ENCODE data around the gene UBE2R2.
A peak's percentile ranks its signal among the peaks of the same experiment; 100 is the strongest.

UBE2R2 gene

DNA sequence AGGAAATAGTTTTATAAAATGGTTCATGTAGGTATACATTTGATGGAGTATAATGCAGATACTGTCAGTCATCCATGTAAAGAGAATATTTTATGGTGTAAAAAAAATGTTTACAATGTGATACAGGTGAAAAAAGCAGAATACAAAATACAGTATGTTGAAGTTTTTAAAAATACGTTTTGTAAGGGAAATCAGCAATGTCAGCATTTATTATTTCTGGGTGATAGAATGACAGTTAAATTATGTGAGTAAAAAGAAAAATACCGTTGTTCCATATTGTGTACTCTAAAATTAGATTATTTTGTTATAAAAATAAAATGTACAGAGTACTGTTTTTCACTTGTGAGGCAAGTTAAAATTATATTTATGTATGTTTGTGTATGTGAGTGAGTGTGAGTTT is 69.0 kb downstream of the UBE2R2 start:
- DNase-seq: no peak

DNA sequence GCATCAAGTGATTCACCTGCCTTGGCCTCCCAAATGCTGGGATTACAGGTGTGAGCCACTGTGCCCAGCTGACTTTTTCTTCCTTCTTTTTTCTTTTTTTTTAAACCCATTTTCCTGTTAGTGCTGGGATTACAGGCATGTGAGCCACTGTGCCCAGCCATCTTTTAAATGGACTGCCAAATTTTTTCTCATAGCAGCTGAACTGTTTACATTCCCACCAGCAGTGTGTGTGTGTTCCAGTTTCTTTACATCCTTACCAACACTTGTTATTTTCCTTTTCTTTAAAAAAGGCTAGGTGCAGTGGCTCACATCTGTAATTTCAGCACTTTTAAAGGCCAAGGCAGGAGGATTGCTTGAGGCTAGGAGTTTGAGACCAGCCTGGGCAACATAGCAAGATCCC is 76.9 kb downstream of the UBE2R2 start:
- no peak for DNase-seq

DNA sequence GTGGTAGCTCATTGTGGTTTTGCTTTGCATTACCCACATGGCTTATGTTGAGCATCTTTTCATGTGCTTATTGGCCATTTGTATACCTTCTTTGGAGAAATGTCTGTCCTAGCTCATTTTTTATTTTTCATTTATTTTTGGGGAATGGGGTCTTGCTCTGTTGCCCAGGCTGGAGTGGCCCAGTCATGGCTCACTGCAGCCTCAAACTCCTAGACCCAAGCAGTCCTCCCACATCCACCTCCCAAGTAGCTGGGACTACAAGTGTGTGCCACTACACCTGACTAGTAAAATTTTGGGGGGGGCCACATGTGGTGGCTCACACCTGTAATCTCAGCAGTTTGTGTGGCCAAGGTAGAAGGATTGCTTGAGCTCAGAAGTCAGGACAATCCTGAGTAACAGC is 77.4 kb downstream of the UBE2R2 start:
- DNase-seq: no peak

- no peak for DNase-seq
Measured at GRCh38 chr9:33903157-33903780, 86.3 kb downstream of the UBE2R2 start.

GRCh38 chr9:33905137-33905536 is 88.2 kb downstream of the UBE2R2 start:
- DNase-seq: no peak

DNA sequence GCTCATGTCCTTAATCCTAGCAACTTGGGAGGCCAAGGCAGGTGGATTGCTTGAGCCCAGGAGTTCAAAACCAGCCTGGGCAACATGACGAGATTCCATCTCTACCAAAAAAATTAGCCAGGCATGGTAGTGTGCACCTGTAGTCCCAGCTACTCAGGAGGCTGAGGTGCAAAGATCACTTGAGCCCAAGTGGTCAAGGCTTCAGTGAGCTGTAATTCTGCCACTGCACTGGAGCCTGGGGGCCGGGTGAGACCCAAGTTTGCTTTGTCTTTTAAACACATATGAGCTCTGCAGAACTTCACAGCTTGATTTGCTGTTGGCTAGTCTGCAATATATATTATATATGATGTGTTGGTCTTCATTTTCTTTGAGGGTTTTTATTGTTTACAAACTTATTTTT is 89.8 kb downstream of the UBE2R2 start:
- DNase-seq: no peak

DNA sequence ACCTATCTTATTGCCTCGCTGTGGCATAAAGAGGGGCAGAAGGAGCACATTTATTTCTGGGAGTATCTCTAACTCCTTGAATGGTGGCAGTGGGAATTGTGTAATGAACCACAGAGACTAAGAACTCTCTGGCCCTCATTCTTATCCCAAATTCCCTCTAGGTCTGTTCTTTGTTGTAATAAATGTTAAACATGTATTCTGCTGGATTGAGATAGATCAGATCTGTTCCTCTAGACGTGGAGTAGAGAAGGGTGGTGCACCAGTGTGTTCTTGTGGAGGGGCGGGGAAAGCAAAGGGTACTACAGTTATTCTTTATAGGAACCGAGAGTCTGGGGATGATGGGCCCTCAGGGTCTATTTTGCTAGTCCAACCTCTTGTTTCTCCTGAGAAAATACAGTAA is 90.4 kb downstream of the UBE2R2 start:
- DNase-seq: no peak

- DNase-seq: no peak
Measured at GRCh38 chr9:33908114-33908513, 91.2 kb downstream of the UBE2R2 start.

- no peak for DNase-seq
Measured at GRCh38 chr9:33908749-33909148, 91.8 kb downstream of the UBE2R2 start.

DNA sequence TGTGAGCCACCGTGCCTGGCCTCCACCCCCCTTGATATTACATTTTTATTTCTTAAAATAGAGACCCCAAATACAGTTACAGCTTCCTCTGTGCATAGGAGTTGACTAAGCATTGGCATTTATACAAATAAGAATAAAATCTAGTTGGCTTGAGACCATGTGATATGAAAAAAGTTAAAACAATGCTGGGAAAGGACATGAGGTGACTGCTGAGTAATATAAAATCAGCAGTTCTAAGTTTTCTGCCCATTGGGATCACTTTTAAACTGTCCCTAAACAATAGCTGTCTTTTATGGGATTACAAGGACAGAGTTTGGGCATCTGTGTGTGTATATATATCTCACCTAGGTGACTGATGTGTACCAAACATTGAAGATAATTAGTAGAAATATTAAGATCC is 96.6 kb downstream of the UBE2R2 start:
- no peak for DNase-seq

DNA sequence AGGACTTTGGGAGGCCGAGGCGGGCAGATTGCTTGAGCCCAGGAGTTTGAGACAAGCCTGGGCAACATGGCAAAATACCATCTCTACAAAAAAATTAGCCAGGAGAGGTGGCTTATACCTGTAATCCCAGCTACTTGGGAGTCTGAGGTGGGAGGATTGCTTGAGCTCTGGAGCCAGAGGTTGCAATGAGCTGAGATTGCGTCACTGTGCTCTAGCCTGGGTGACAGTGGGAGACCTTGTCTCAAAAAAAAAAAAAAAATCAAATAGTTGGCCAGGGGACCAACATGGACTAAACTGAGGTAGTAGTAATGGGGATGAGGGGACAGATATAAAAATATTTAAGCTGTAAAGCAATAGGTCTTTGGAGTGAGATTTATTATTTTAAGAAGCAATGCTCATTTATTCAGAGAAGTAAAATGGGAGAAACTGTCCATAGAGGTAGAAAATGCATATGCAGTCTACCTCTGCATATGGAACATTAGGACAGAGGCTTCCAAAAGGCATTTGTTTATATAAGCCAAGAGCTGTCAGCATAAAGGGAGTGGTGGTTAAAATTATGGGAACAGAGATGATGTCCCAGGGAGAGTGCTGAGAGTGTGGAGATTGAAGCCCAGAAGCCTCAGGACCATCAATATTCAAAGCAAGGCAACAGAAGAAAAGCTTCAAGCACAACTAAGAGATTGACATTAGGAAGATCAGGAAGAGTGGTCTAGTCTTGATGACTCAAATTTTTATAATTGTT is 98.1 kb downstream of the UBE2R2 start:
- DNase-seq: no peak

- no peak for DNase-seq
Measured at GRCh38 chr9:33917036-33917435, 100.1 kb downstream of the UBE2R2 start.

GRCh38 chr9:33919276-33919897 is 102.4 kb downstream of the UBE2R2 start:
- DNase-seq: no peak

GRCh38 chr9:33921967-33922895 is 105.3 kb downstream of the UBE2R2 start:
- DNase-seq: peak in 1 of 2 donors; percentile 27

- no peak for DNase-seq
Measured at GRCh38 chr9:33923079-33923478, 106.1 kb downstream of the UBE2R2 start.

GRCh38 chr9:33923998-33924701 is 107.2 kb downstream of the UBE2R2 start:
- DNase-seq: no peak

- peak in 1 of 2 donors; percentile 36 for DNase-seq
Measured at GRCh38 chr9:33924978-33925797, 108.2 kb downstream of the UBE2R2 start.

- DNase-seq: no peak
Measured at GRCh38 chr9:33926746-33927485, 110.0 kb downstream of the UBE2R2 start.

- no peak for DNase-seq
Measured at GRCh38 chr9:33927694-33928093, 110.7 kb downstream of the UBE2R2 start.

- no peak for DNase-seq
Measured at GRCh38 chr9:33931326-33931725, 114.4 kb downstream of the UBE2R2 start.

Measured in CD4-positive, alpha-beta T cell treated with Interferon alpha-2 for 1 hour (primary cell).